ENCODE results near the gene SSR3.

SSR3 gene

GRCh38 chr3:156491192-156491591 is 63.7 kb downstream of the SSR3 start:
- DNase-seq (ENCODE audit: low read depth in 2 of 2): no peak

Data from stimulated activated CD4-positive, alpha-beta T cell treated with anti-CD3 and anti-CD28 coated beads, Interleukin-4, amount 100 ng/mL, for 48 hours (primary cell).